HEK293T (cell line): Measurements from ENCODE around the gene SKAP1.

ENCODE experiments used
- CTCF ChIA-PET: fragments of 350-600 bp; formaldehyde crosslinking; extraction: SDS; loops from one replicate; lab custom pipeline; 2021; ENCODE audit warnings: antibody characterized with exemption, inconsistent platforms; lab: Yijun Ruan, JAX
- POLR2A ChIA-PET: fragments of 350-600 bp; formaldehyde crosslinking; extraction: SDS; loops from one replicate; lab custom pipeline; 2020; ENCODE audit warnings: antibody characterized with exemption, inconsistent platforms; lab: Yijun Ruan, JAX
- DNase-seq: peaks from one replicate; pipeline ENCODE4 v3.0.0; 2012; ENCODE audit warnings: mixed read lengths; ENCODE audit errors: extremely low spot score
- ARNT ChIP-seq: fragments of 450-650 bp; IDR thresholded peaks from 2 replicates; pipeline ENCODE4 v1.6.1; 2017; ENCODE audit warnings: mild to moderate bottlenecking
- BHLHE40 ChIP-seq: fragments of 450-650 bp; IDR thresholded peaks from 2 replicates; pipeline ENCODE4 v1.6.1; 2016; ENCODE audit warnings: mild to moderate bottlenecking, moderate library complexity, borderline replicate concordance
- CTBP1 ChIP-seq: fragments of 450-650 bp; IDR thresholded peaks from 2 replicates; pipeline ENCODE4 v1.6.1; 2016; ENCODE audit warnings: borderline replicate concordance
- ELF4 ChIP-seq: fragments of 450-650 bp; IDR thresholded peaks from 2 replicates; pipeline ENCODE4 v1.6.1; 2017; ENCODE audit warnings: antibody characterized with exemption
- FOXA1 ChIP-seq: fragments of 450-650 bp; IDR thresholded peaks from 2 replicates; pipeline ENCODE4 v1.6.1; 2016; ENCODE audit warnings: mild to moderate bottlenecking
- FOXK2 ChIP-seq: fragments of 450-650 bp; IDR thresholded peaks from 2 replicates; pipeline ENCODE4 v1.6.1; 2016; ENCODE audit warnings: mild to moderate bottlenecking
- FOXM1 ChIP-seq: fragments of 450-650 bp; IDR thresholded peaks from 2 replicates; pipeline ENCODE4 v1.6.1; 2017; ENCODE audit warnings: mild to moderate bottlenecking, borderline replicate concordance
- HDGF ChIP-seq: fragments of 450-650 bp; IDR thresholded peaks from 2 replicates; pipeline ENCODE4 v1.6.1; 2017; ENCODE audit warnings: antibody characterized with exemption, borderline replicate concordance
- L3MBTL2 ChIP-seq: fragments of 450-650 bp; conservative IDR thresholded peaks from 2 replicates; pipeline ENCODE4 v1.6.1; 2016; ENCODE audit warnings: mild to moderate bottlenecking
- LEF1 ChIP-seq: fragments of 450-650 bp; IDR thresholded peaks from 2 replicates; pipeline ENCODE4 v1.6.1; 2017; ENCODE audit warnings: mild to moderate bottlenecking, borderline replicate concordance
- NFRKB ChIP-seq: fragments of 450-650 bp; IDR thresholded peaks from 2 replicates; pipeline ENCODE4 v1.6.1; 2016; ENCODE audit warnings: mild to moderate bottlenecking, moderate library complexity
- SP1 ChIP-seq: fragments of 450-650 bp; IDR thresholded peaks from 2 replicates; pipeline ENCODE4 v1.6.1; 2017
- SUZ12 ChIP-seq: fragments of 450-650 bp; IDR thresholded peaks from 2 replicates; pipeline ENCODE4 v1.6.1; 2016; ENCODE audit warnings: mild to moderate bottlenecking
- TARDBP ChIP-seq: fragments of 450-650 bp; IDR thresholded peaks from 2 replicates; pipeline ENCODE4 v1.6.1; 2016
- ZNF384 ChIP-seq: fragments of 450-650 bp; IDR thresholded peaks from 2 replicates; pipeline ENCODE4 v1.6.1; 2016
- TF ChIP-seq, protein P1 (sequence below): fragments of 450-650 bp; IDR thresholded peaks from 2 replicates; pipeline ENCODE4 v1.6.1; 2016

Gene SKAP1

DNA sequence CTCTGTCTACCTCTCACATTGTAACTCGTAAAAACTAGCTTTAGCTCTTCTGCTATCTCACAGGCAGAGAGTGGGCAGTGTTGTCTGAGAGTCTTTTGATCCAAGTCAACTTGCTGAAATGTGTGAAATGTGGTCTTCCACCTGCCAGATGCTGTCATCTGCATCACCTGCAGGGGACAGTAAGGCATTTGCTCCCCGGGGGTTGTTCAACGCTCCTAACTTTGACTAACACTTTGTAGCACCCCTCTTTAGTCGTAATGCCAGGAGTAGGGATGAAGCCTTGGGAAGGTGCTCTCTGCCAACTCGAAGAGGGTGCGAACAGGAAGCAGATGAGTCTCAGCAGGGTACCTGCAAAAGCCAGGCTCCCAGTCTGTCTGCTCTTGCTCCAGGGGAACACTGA is 286.4 kb downstream of the SKAP1 start:
- TF ChIP-seq, protein P1, sequence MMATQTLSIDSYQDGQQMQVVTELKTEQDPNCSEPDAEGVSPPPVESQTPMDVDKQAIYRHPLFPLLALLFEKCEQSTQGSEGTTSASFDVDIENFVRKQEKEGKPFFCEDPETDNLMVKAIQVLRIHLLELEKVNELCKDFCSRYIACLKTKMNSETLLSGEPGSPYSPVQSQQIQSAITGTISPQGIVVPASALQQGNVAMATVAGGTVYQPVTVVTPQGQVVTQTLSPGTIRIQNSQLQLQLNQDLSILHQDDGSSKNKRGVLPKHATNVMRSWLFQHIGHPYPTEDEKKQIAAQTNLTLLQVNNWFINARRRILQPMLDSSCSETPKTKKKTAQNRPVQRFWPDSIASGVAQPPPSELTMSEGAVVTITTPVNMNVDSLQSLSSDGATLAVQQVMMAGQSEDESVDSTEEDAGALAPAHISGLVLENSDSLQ: no peak
- TF ChIP-seq L3MBTL2 (no peak), FOXA1 (no peak), SP1 (no peak), CTBP1 (no peak), ZNF384 (no peak), HDGF (no peak), ARNT (no peak), BHLHE40 (no peak), NFRKB (no peak)
- no peak for DNase-seq
- ChIA-PET POLR2A (interaction anchor here (1.6 kb wide), 1 partner anchor 43 kb away, joined by 5 read pairs; the partner anchor contains the start of gene CBX1), CTCF (interaction anchor here (0.5 to 1.6 kb wide), 5 partner anchors 9 to 64 kb away, joined by 3 to 5 read pairs (median 3); no protein-coding TSS in a partner anchor)

DNA sequence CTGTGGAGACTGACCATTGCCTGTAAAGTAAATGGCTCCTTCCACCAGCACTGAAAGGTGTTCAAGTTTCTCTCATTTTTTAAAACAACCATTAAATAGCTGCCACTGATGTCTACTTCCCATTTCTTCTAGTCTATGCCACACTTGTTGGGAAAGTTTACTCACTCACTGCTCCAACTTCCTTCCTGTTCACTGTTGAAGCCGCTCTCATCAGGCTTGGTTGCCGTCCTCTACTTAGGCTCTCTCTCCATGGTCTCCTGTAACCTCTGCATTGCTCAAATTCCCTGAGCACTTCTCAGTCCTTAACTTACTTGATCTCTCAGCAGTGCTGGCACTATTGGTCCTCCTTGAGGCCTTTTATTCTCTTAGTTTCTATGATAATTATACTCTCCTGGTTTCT is 290.1 kb downstream of the SKAP1 start:
- DNase-seq: no peak
- ChIA-PET POLR2A (no interaction called here), CTCF (interaction anchor here (1.0 kb wide), 1 partner anchor 66 kb away, joined by 3 read pairs; no protein-coding TSS in a partner anchor)
- TF ChIP-seq FOXA1 (no peak), LEF1 (no peak), BHLHE40 (no peak), ELF4 (no peak)

DNA sequence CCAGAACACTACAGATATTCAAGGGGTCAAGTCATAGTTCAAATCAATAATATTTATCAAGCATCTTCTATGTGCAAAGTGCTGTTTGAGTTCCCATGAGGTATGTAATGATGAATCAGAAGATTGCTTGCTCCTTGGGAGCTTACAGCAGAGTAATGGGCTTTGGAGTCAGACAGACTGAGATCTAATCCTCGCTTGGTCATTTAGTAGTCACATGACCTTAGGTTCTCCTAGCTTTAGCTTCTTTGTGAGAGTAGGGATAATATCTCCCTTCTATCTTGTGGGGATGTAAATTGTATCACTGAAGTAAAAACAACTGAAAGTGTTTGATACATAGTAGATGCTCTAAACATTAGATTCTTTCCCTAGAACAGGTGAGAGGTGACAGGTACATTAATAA is 292.4 kb downstream of the SKAP1 start:
- ChIA-PET POLR2A (no interaction called here), CTCF (interaction anchor here (0.6 to 2.1 kb wide), 3 partner anchors 12 to 71 kb away, joined by 3 to 7 read pairs (median 6); no protein-coding TSS in a partner anchor)
- no peak for DNase-seq
- no peak for TF ChIP-seq FOXA1
- no peak for TF ChIP-seq ELF4
- TF ChIP-seq FOXK2: no peak
- no peak for TF ChIP-seq ARNT
- no peak for TF ChIP-seq TARDBP
- TF ChIP-seq FOXM1: no peak
- TF ChIP-seq, protein P1: no peak
- TF ChIP-seq NFRKB: no peak
- TF ChIP-seq BHLHE40: no peak
- TF ChIP-seq SP1: no peak
- no peak for TF ChIP-seq LEF1

DNA sequence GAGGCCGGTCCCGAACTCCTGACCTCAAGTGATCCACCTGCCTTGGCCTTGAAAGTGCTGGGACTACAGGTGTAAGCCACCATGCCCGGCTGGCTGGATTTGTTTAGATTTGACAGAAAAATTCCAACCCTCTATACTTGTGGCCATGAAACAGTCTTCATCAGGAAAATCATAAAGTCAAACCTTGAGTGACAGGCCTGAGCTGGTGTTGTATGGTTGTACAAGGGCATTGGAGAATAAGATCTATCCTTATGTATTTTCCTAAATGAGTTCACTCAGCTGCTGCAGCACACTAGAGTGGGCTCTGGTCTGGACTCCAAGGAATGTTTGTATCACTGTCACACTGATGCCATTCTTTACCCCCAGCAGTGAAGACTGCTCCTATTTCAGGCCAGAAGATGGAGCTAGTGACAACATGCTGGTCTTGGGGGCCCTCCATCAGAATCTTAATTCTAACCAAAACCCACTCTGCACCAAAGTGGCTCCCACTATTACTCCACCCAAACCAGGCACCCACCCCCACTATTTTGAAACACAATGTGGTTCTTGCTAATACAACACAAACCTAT is 295.0 kb downstream of the SKAP1 start:
- TF ChIP-seq, protein P1: peak; percentile 77
- TF ChIP-seq TARDBP: no peak
- CTCF ChIA-PET: interaction anchor here (0.8 to 1.8 kb wide), 7 partner anchors 8 to 109 kb away, joined by 3 to 16 read pairs (median 5); no protein-coding TSS in a partner anchor
- no peak for DNase-seq
- POLR2A ChIA-PET: interaction anchor here (1.0 kb wide), 1 partner anchor 27 kb away, joined by 3 read pairs; the partner anchor contains the start of gene SNX11

DNA sequence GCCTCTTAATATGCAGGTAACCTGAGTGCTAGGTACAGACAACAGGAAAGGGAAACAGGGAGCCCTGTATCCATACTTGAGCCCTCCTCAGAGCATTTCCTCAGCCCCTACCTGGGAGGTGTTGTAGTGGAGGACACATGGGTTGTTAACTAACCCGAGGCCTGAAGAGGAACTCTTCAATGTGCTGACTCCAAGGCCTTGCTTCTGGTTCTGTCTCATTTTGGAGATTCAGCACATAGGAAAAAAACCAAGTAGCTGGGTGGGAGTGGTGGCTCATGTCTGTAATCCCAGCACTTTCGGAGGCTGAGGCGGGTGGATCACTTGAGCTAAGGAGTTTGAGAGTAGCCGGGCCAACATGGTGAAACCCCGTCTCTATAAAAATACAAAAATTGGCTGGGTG is 297.6 kb downstream of the SKAP1 start:
- CTCF ChIA-PET: interaction anchor here (1.5 to 2.5 kb wide), 2 partner anchors 52 to 106 kb away, joined by 7 to 15 read pairs; no protein-coding TSS in a partner anchor
- no peak for DNase-seq
- TF ChIP-seq, protein P1: no peak
- TF ChIP-seq CTBP1 (no peak), ARNT (no peak), FOXM1 (no peak), NFRKB (no peak), LEF1 (no peak), FOXA1 (no peak), SP1 (no peak), HDGF (no peak)
- POLR2A ChIA-PET: no interaction called here

DNA sequence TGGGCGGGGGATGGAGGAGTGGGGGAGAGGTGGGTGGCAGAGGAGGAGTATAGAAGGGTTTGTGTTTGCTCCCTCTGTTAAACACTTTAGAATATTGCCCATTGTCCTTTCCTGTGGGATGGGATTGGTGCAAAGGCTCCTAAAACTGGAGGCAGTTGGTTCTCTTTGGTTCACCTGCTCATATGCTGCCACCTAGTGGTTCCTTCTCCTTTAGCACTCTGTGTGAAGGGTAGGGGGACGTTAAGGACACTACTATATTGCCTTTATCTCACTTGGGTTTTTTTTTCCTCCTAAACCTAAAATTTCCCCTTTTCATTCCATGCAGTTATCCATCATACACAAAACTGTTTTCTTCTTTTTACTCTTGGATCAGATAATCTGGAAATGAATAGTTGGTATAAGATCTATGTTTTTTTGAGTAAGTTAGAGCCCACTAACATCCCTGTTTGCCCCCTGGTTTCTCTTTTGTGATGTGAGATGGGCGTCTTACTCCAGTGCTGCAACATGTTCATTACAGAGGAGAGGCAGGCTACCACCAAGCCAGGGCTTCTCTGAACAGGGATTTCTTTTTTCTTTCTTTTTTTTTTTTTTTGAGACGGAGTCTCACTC is 298.7 kb downstream of the SKAP1 start:
- CTCF ChIA-PET: interaction anchor here (0.7 to 2.5 kb wide), 5 partner anchors 20 to 105 kb away, joined by 3 to 15 read pairs (median 6); no protein-coding TSS in a partner anchor
- TF ChIP-seq L3MBTL2 (no peak), ARNT (no peak), TARDBP (no peak), BHLHE40 (no peak), ELF4 (no peak), SP1 (no peak), CTBP1 (no peak), HDGF (no peak), LEF1 (no peak), NFRKB (no peak), FOXK2 (no peak), SUZ12 (no peak), ZNF384 (no peak), FOXM1 (no peak), FOXA1 (no peak)
- TF ChIP-seq, protein P1: no peak
- POLR2A ChIA-PET: no interaction called here
- DNase-seq: peak; percentile 82
